HG02885 (cell line): ENCODE results near the gene SAV1.
"Not testable (repeated sequence)": the region's sequence is repeated elsewhere in the genome, so short reads cannot be mapped to it uniquely, and the experiment has no call there.

Experiments
- ATAC-seq: cut with Tn5 transposase; IDR thresholded peaks from one replicate; pipeline ENCODE4 v1.9.1; 2021; ENCODE audit warnings: mild to moderate bottlenecking; ENCODE audit not compliant: unreplicated experiment, poor library complexity

Gene SAV1

DNA sequence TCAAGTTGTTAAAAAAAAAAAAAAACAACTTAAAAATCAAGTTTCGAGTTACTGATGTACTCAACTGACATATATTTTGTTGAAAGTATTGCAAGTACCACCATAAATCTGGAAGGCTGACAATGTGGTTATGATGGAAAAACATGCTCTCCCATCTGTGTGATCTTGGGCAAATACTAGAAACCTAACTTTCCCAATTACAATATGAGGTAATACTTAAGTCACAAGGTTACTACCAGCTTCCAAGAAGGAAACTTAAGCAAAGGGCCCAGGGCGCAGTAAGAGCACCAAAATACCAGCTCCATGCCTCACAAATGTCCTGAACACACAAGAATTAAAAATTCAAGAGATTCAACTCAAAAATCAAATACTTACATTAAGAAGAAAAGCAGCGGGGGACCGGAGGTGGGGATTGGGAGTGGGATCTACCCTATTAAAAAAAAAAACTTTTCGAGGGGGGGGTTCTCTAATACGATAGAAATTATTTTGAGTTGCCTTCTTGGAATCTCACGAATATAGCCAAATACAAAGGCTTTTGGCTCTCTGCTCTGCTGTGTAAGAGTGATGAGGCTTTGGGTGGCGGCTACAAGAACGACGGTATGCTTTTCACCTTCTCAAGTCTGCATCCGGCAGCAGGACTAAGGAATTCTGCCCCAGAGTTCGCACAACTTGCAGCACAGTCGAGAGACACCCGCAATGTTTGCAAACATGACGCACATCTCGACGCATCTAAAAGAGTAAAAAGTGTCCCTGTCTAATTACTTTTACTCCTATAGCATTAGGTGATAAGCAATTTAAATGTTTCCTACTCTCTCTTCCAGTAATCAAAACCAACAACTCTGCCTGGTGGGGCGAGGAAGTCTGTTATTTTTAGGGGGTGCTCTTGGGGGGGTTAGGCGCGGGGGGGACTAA lies 1.1 kb downstream of the SAV1 start:
- no peak for ATAC-seq

DNA sequence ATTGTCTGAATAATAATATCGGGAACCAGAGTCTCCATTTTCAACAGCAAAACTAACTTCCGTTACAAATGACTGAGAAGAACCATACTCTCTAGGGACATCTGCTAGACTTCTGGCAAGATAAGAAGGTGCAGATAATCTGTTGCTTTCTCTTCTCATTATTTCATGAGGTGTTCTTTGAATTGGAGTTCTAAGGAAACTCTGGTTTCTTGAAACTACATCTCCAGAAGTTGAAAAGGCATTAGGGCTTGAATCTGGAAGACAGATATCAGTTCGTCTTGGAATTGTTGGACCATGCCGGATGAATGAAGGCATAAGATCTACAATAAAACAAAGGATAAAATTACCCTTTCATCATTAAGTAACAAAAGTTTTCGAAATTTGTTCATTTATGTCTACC lies 2.8 kb downstream of the SAV1 start:
- ATAC-seq: not testable (repeated sequence)

DNA sequence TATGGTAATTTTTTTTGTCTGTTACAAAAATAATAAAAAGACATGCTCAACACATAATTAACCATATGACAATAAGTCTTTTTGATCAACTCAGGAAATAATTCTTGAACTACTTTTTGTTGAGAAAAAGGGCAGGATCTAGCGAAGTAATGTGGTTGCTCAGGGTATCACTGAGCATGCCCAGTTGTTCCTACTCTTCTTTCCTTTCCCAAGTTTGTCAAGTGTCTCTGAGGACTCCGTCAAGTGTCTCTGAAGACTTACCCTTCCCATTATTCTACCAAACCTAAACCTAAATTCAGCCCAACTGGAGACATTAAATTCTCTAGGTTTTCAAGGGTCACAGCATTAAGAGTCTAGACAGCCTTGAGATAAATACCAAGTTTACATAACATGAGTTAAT lies 3.5 kb downstream of the SAV1 start:
- ATAC-seq: not testable (repeated sequence)

DNA sequence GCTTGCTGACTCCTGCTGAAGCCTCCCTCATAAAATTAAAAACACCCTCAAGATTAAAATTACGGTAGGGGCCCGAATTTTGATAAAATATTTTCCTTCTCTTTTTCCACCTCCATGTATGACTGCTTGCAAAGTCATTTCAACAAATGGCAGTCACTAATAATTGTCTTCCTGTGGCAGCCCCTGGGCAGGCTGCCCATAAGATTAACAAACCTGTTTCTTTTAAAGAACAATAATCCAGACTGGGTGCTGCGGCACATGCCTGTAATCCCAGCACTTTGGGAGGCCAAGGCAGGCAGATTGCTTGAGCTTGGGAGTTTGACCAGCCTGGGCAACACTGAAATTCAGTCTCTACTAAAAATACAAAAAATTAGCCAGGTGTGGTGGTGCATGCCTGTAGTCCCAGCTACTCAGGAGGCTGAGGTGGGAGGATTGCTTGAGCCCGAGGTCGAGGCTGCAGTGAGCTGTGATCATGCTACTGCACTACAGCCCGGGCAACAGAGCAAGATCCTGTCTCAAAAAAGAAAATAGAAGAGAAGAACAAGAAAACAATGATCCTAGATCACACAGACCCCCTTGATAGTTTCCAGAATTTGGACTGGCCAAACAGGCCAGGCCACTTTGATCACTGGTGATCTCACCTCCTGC lies 8.7 kb downstream of the SAV1 start:
- no peak for ATAC-seq

DNA sequence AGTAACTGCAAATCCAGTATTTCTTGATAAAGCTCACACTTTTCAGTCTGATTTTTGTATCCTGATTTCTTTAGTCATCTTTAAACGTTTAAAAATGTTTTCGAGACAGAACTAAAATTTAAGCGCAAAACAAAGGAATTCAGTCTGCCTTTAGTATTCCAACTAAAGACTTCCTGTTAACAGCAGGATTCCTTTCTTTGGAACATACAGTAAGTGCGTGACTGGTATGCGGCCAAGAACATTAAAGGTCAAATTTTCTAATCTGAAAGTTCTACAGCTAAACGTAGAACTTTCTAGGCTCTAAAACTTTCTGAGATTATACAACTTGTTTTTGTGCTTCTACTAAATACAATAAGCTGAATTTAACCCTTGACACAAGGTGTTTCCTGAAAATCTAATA lies 9.9 kb downstream of the SAV1 start:
- no peak for ATAC-seq

DNA sequence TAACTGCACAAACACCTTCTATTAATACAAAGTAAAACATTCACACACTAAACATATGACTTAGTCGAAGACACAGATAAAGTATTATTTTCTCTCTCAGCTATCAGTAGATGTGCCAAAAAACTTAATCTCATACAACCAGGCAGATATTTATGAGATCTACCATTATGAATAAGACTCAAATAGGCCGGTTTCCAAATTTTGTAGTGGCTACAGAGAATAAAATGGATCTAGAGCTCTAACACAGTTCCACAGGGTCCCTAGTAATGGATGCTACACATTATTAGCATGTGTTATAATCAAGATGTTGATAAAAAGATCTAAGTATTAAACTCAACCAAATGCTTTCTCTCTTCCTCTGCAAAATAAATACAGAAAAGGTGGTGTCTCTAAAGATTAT lies 10.4 kb downstream of the SAV1 start:
- no peak for ATAC-seq

DNA sequence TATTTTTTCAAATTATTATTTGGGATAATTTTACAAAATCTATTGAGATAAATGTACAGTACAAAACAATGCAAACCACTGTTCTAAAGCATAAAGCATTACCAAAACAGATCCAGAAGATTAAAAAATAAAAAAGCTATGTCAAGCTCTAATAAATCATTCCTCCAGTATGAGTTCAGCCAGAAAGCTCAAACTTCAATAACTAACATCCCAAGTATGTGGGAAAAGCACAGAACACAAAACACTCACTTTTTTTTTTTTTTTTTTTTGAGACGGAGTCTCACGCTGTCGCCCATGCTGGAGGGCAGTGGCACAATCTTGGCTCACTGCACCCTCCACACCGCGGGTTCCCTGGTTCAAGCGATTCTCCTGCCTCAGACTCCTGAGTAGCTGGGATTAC lies 11.3 kb downstream of the SAV1 start:
- no peak for ATAC-seq

DNA sequence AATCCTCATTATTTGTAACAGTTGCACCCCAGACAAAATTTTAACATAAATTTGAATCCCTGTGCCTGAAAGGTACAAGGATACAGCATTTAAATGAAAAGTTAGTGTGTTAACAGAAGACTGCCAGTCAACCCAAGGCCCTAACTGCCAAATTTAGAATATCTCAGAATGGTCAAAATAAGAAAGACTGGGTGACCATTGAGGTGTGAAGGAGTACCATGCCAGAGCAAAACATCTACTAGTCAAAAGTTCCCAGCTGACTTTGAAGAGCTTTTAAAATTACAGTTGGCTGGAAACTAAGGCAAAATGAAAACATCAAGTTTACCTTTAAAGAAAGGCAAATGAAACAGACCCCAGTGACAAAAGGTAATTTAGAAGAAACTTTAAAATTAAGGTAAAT lies 18.4 kb downstream of the SAV1 start:
- peak; percentile 51 for ATAC-seq

DNA sequence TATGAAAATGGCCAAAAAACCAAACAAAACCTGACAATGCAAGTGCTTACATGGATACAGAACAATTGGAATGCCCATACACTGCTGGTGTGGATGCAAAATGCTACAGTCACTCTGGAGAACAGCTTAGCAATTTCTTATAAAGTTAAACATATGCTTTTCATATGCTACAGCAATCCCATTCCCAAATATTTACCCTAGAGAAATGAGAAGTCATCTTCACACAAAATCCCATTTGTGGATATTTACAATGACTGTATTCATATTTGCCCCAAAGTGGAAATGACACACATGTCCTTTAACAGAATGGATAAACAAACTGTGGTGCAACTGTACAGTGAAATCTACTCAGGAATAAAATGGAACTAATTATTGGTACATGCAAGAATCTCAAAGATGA lies 20.4 kb downstream of the SAV1 start:
- no peak for ATAC-seq

DNA sequence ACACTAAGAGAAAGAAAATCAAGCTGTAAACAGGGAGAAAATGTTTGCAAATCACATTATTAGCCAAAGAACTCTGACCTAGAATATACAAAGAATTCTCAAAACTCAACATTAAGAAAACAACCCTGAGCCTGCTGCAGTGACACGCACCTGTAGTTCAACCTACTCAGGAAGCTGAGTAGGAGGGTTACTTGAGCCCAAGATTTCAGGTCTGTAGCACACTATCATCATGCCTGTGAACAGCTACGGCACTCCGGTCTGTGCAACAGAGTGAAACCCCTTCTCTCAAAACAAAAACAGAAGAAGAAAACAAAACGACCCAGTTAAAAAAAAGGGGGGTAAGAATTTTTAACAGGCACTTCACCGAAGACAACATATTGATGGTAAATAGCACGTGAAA lies 20.8 kb downstream of the SAV1 start:
- peak; percentile 98 for ATAC-seq

DNA sequence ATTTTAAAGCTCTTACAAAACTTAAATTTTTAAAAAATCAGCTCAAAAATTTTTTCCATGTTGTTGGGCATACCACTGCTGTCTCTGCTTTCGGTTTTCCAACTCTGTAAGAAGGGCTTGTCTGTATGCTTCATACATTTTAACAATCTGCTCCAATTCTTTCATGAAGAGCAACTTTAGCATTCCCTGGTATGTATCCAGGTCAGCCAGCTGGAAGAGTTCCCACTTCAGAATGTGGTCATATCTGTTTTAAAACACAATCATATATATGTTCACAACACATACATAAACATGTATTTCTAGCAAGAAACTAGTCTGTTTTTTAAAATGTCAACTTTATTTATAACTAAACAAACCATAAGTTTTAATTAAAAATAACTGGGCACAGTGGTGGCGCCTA lies 33.0 kb downstream of the SAV1 start:
- no peak for ATAC-seq

DNA sequence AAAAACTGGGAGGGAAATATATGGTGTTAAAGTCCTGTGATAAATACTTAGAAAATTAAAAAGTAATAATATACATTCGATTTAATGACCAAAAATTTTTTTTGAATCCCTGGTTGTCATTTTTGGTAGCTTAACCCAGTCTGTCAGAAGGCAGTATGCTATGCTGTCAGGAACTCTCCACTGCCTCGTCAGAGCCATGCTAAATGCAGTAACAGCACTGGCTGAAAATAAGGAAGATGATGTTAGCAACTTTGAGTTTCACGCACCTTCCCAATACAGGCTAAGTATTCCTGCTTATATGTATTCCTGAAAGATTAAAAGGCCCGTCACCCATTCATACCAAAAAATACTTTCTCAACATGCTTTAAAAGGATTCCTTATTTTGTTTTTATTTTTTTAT lies 34.2 kb downstream of the SAV1 start:
- ATAC-seq: no peak

DNA sequence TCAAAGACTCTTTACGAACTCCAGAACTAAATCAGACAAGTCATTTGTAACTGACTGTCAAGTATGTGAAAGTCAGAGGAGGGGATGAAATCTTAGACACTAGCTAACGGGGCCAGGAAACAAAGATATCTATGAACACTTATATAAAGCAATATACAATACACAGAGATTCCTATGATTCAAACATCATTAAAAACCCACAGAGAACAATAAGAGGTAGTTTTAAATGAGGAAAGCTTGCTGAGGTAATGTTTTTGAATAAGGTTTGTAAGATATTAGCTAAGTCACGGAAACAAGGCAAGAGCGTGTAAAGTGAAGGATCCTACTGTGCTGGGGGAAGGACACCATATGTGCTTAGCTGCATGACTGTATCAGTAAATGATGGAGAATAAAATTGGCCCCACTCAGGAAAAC lies 36.7 kb downstream of the SAV1 start:
- no peak for ATAC-seq

DNA sequence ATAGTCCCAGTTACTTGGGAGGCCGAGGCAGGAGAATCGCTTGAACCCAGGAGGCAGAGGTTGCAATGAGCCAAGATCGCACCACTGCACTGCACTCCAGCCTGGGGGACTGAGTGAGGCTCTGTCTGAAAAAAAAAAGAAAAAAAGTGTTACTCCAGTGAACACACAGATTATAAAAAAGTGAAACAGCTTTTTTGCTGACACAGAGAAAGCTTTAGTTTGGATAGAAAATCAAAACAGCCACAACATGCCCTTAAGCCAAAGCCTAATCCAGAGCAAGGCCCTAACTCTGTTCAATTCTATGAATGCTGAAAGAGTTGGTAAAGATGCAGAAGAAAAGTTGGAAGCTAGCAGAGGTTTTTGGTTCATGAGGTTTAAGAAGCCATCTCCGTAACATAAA lies 43.2 kb downstream of the SAV1 start:
- not testable (repeated sequence) for ATAC-seq

DNA sequence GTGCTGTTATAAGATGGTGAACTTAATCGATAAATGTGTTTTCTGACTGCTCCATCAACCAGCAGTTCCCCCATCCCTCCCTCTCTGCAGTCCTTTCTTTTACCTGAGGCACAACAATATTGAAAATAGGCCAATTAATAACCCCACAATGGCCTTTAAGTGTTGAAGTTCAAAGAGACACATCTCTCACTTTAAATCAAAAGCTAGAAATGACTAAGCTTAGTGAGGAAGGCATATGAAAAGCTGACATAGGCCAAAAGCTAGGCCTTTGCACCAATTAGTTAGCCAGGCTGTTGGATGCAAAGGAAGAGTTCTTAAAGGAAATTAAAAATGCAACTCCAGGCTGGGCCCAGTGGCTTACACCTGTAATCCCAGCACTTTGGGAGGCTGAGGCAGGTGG lies 43.7 kb downstream of the SAV1 start:
- no peak for ATAC-seq

DNA sequence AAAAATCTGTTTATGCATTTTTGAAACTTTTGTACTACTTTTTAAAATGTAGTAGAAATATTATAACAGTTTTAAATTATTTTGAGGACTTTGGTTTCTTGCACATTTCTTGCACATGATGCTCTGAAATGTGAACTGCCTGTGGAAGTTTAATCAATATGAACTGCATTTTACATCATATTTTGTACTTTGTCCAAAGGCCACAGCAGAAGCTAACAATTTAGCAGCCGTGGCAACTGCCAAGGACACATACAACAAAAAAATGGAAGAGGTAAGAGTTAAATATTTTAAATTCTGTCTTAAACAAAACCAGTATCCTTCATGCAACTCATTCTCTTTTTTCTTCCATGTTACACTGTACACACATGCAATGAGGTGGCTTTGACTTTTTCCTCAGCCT lies 45.1 kb downstream of the SAV1 start:
- ATAC-seq: no peak

DNA sequence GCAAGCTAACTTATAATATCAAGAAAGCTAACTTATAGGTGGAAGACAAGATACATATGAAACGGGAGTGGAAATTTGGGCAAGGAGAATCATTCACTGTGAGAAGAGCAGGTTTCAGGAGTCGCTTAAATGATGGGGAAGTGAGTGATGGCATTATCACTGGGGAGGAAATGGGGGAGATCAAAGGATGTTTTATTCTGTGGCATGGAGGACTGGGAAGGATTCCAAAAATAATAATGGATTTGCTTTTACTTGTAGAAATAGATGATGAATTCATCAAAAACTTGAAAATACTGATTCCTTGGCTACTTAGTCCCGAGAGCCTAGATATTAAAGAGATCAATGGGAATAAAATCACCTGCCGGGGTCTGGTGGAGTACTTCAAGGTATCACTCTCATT lies 47.8 kb downstream of the SAV1 start:
- no peak for ATAC-seq

DNA sequence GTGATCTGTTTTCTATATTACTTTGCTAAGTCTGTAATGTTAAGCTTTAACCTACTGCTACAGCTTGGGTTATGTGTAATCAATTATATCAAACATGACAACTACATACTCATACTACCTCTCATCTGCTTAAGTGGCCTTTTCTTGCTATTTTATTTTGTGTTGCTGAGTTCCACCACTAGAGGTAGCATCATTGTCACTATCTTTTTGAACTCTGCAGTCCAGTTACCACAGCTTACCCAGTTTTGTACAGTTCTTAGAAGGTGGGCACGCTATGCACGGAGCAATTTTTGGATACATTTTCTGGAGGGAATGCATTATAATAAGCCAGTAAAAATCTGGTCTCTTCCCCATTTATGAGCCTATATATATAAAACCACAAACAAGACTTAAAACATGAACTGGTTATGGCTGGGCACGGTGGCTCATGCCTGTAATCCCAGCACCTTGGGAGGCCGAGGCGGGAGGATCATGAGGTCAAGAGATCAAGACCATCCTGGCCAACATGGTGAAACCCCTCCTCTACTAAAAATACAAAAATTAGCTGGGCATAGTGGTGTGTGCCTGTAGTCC lies 48.5 kb downstream of the SAV1 start:
- ATAC-seq: peak; percentile 63

DNA sequence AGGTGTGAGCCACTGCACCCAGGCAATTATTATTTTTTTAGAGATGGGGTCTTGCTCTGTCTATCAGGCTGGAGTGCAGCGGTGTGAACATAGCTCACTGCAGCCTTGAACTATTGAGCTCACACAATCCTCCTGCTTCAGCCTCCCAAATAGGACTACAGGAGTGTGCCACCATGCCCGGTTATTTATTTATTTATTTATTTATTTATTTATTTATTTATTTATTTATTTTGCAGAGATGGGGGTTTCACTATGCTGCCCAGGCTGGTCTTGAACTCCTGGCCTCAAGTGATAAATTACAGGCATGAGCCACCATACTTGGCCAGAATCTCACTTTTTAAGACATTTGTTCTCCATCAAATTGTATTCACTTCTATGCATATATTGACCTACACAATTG lies 51.8 kb downstream of the SAV1 start:
- no peak for ATAC-seq

DNA sequence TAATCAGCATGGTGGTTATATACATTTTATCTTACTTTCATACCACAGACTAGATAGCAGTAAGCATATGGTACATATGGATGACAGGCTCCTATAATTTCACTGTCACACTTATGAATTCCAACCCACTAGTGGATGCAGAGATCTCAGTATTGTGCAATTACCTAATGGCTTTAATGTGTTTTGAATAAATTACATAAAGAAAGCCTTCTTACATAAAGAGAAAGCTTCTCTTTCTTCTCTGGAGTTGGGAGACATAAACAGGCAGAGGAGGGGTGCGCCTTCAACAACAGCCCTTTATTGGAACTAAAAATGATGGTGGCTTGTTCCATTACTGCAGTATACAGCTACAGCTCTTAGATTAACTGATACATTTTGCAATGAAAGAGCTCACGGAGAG lies 52.6 kb downstream of the SAV1 start:
- ATAC-seq: no peak

DNA sequence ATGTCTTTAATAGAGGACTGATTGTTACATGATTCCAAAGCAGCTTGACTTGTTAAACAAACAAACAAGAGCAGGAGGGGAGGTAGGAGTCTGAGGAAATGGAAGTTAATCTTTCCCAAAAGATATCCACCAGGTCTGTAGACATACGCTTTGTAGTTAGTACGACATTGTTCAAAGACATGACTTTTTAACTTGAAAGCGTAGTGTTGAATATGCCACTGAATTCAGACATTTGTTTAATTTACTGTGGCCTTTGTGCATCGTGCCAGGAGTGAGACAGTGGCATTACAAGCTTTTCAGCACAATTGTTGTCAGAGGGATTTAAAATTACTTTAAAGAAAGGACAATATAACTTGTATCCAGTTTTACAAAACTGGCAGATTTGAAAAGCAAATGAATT lies 53.0 kb downstream of the SAV1 start:
- no peak for ATAC-seq

DNA sequence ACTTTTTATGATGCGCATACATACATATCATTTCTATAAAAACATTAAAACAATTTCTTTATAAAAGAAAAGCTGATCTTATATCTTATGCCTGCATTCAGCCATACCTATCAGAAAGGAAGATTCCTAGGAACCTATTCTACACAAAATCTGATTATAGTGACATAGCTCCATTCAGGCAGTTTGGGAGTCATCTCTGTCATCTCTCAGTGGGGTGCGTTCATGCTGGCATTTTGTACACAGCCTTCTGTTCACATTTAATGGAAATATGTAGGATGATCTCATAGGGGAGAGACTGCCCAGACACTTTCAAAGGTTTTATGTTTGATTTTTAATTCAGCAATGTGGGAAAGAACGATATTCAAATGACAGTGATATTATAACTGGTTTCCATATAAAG lies 55.3 kb downstream of the SAV1 start:
- no peak for ATAC-seq
